Progenitor cell of endocrine pancreas (in vitro differentiated cells): ENCODE results near the gene THAP3. TPM values are rescaled to one million over a fixed set of nuclear protein-coding genes. Genes with fewer than 3 reads are reported as not detected.
A peak's percentile ranks its signal among the peaks of the same experiment; 100 is the strongest.
"Not testable (repeated sequence)": the region's sequence is repeated elsewhere in the genome, so short reads cannot be mapped to it uniquely, and the experiment has no call there.

Experiments used
- DNase-seq: peaks from one replicate; pipeline ENCODE4 v3.0.0; 2021; ENCODE audit warnings: low spot score; ENCODE audit not compliant: unreplicated experiment
- H3K27ac Mint-ChIP-seq: 2 replicates; pipeline ENCODE4 v1.8.0; 2021; ENCODE audit warnings: mild to moderate bottlenecking, moderate library complexity, mixed read lengths
- H3K27me3 Mint-ChIP-seq: 2 replicates; pipeline ENCODE4 v1.8.0; 2021; ENCODE audit warnings: mixed read lengths
- H3K36me3 Mint-ChIP-seq: 2 replicates; pipeline ENCODE4 v1.8.0; 2022; ENCODE audit warnings: mixed read lengths; ENCODE audit not compliant: insufficient read depth
- H3K4me1 Mint-ChIP-seq: 2 replicates; pipeline ENCODE4 v1.8.0; 2021; ENCODE audit warnings: low read depth, mixed read lengths
- H3K4me3 Mint-ChIP-seq: 2 replicates; pipeline ENCODE4 v1.8.0; 2021; ENCODE audit warnings: low read depth, mild to moderate bottlenecking, moderate library complexity, mixed read lengths
- H3K9me3 Mint-ChIP-seq: 2 replicates; pipeline ENCODE4 v1.8.0; 2021; ENCODE audit warnings: low read depth, mixed read lengths
- total RNA-seq: library from RNA; stranded (reverse); gene quantifications from 2 replicates; pipeline ENCODE4 v1.2.1, GENCODE V29; 2021
- TF ChIP-seq, protein P1 (sequence below): fragments of 200-600 bp; sonication (generic); IDR thresholded peaks from one replicate; pipeline ENCODE4 v1.5.0; 2021; ENCODE audit warnings: antibody characterized with exemption, mild to moderate bottlenecking; ENCODE audit not compliant: unreplicated experiment

The THAP3 gene
- total RNA-seq, 1 donor from 2014 or later = 22.9 TPM

DNA sequence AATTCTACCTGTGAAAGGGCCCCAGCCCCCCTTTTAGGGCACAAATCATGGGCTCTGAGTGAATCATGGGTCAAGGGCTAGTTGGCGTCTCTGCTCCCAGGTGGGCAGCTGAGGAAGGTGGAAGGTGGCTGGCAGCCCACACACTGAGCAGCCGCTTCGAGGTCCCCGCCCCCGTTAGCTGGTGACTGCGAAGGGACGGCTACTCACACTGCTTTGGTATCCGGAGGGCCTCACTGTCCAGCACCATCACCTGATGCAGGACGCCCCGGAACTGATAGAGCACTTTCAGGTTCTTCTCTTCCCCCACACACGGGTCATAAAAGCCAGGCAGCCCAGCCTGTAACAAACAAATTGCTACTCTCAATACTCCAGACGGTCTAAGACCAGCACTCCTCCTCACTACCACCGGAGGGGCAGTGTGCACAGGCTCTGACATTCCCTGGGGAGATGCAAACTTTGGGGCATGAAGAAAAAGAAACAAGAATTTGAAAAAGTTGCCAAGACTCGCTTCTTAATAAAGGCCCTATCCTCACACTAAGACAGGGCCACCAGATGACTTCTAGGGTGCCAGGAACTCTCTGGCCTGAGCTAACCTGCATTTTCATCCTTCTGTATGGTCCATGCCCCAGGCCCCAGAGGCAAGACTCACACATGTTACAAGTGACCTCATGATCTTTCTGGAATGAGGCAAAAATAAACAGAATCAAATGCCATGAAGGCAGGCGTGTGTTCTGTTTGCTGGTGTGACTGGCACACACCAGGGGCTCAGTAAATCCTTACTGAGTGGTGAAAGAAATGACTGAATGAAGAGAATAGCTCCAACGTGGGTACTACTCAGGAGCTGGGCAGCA lies 11.5 kb downstream of the THAP3 start:
- Mint-ChIP-seq H3K4me3 (no peak overlapping the region), H3K36me3 (peaks cover 20% of the 10 kb centered on the region), H3K27me3 (no peaks in the 10 kb centered on the region), H3K27ac (no peak overlapping the region), H3K9me3 (no peaks in the 10 kb centered on the region), H3K4me1 (no peaks in the 10 kb centered on the region)
- DNase-seq = no peak
- TF ChIP-seq, protein P1, sequence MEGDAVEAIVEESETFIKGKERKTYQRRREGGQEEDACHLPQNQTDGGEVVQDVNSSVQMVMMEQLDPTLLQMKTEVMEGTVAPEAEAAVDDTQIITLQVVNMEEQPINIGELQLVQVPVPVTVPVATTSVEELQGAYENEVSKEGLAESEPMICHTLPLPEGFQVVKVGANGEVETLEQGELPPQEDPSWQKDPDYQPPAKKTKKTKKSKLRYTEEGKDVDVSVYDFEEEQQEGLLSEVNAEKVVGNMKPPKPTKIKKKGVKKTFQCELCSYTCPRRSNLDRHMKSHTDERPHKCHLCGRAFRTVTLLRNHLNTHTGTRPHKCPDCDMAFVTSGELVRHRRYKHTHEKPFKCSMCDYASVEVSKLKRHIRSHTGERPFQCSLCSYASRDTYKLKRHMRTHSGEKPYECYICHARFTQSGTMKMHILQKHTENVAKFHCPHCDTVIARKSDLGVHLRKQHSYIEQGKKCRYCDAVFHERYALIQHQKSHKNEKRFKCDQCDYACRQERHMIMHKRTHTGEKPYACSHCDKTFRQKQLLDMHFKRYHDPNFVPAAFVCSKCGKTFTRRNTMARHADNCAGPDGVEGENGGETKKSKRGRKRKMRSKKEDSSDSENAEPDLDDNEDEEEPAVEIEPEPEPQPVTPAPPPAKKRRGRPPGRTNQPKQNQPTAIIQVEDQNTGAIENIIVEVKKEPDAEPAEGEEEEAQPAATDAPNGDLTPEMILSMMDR = no peak

DNA sequence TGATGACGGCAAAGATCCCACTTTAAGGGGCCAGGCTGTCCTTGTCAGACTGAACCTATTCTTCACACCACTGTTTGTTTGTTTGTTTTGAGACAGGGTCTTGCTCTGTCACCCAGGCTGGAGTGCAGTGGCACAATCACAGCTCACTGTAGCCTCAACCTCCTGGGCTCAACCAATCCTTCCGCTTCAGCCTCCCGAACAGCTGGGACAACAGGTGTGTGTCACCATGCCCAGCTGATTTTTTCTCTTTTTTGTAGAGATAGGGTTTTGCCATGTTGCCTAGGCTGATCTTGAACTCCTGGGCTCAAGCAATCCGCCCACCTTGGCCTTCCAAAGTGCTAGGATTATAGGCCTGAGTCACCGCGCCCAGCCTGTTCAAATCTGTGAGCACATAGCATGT lies 12.1 kb downstream of the THAP3 start:
- not testable (repeated sequence) for H3K4me1 Mint-ChIP-seq, H3K27me3 Mint-ChIP-seq, DNase-seq, H3K9me3 Mint-ChIP-seq, H3K4me3 Mint-ChIP-seq
- Mint-ChIP-seq H3K36me3 (peaks cover 23% of the 10 kb centered on the region), H3K27ac (peak overlapping the region; percentile 20)

DNA sequence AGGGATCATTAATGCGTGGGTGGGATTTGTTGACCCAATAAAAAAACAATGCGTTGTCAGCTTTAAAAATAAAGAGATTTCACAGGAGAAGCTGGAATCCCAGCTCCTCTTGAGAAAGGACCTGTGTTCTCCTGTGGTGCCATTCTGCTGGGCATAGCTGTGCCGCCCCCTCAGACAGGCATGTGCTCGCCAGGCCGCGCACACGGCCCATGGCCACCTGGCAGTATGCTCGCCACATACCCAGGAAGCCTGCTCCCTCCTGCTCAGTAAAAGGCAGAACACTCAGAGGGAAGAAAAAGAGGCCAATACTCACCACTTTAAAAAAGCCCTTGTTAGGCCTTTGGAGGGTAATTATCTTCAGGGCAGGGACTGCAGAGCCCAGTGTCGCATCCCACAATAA lies 13.1 kb downstream of the THAP3 start:
- H3K9me3 Mint-ChIP-seq = no peaks in the 10 kb centered on the region
- H3K36me3 Mint-ChIP-seq = peaks cover 28% of the 10 kb centered on the region
- no peak overlapping the region for H3K27ac Mint-ChIP-seq
- H3K27me3 Mint-ChIP-seq = no peaks in the 10 kb centered on the region
- no peak overlapping the region for H3K4me3 Mint-ChIP-seq
- no peak for DNase-seq
- TF ChIP-seq, protein P1 = no peak
- no peaks in the 10 kb centered on the region for H3K4me1 Mint-ChIP-seq

DNA sequence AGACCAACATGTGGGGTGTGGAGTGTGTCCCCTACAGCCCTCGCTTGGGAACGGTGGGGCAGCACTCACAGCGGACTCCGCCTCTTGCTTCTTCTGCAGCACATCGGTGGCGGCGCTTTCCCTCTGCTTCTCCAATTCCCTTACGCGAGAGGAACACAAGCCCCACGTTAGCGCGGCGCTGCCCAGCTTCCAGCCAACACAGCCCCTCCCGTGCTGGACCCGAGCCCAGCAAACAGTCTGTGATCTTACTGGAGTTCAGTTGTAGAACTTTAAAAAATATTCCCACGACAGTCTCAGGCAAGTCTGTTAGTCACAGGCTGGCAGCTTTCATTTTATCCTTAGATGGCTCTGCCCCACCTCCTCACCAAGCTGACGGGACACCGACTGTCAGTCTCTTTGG lies 13.6 kb downstream of the THAP3 start:
- Mint-ChIP-seq H3K27me3 (no peaks in the 10 kb centered on the region), H3K4me3 (no peak overlapping the region), H3K9me3 (no peaks in the 10 kb centered on the region), H3K36me3 (peaks cover 27% of the 10 kb centered on the region), H3K4me1 (no peaks in the 10 kb centered on the region), H3K27ac (no peak overlapping the region)
- no peak for DNase-seq
- TF ChIP-seq, protein P1 = no peak

- DNase-seq, H3K27me3 Mint-ChIP-seq, H3K27ac Mint-ChIP-seq, H3K9me3 Mint-ChIP-seq, H3K4me1 Mint-ChIP-seq, H3K4me3 Mint-ChIP-seq: not testable (repeated sequence)
- peaks cover 27% of the 10 kb centered on the region for H3K36me3 Mint-ChIP-seq
Measured at GRCh38 chr1:6640867-6641266, 16.2 kb downstream of the THAP3 start.

GRCh38 chr1:6645018-6645417 lies 20.4 kb downstream of the THAP3 start:
- TF ChIP-seq, protein P1 = no peak
- Mint-ChIP-seq H3K36me3 (peaks cover 17% of the 10 kb centered on the region), H3K4me1 (no peaks in the 10 kb centered on the region), H3K9me3 (no peaks in the 10 kb centered on the region), H3K4me3 (no peak overlapping the region), H3K27ac (no peak overlapping the region), H3K27me3 (no peaks in the 10 kb centered on the region)
- no peak for DNase-seq
